DMS53 (cell line): ENCODE data around the gene PTRH1.
A peak's percentile ranks its signal among the peaks of the same experiment; 100 is the strongest.

Experiments
- DNase-seq: peaks from one replicate; lab custom pipeline; 2025; lab: John Stamatoyannopoulos, UW

The PTRH1 gene

GRCh38 chr9:127697575-127697974 is 17.9 kb downstream of the PTRH1 start:
- no peak for DNase-seq

GRCh38 chr9:127694890-127695720 is 20.4 kb downstream of the PTRH1 start:
- no peak for DNase-seq

GRCh38 chr9:127693697-127694096 is 21.8 kb downstream of the PTRH1 start:
- no peak for DNase-seq

DNA sequence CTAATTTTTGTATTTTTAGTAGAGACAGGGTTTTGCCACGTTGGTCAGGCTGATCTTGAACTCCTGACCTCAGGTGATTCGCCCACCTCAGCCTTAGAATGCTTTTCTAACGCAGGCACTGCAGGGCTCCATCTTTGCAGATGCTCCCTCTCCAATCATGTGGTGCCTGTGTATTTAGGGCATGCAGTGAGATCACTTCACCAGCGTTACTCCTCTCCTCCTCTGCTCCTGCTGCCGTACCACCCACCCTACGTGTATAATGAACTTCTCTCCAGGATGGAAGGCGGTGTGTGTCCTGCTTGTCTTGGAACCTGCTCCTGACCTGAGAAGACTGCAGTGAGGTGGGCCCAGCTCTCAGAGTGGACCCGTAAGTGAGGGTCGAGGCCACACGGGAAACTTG is 22.3 kb downstream of the PTRH1 start:
- no peak for DNase-seq

DNA sequence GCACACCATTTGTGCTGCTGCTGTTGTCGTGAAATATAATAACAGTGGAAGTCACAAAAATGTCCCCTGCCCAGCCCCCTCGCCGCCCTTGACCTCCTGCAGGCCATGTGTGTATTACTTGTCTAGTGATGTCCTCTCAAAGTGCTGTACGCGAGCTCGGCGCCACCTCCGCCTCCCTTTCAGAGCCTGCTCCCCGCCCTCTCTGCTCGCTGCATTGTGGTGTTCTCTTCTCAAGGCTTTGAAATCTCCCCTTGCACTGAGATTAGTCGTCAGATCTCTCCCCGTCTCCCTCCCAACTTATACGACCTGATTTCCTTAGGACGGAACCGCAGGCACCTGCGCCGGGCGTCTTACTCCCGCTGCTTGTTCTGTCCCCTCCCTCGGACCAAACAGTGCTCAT is 23.4 kb downstream of the PTRH1 start:
- no peak for DNase-seq

- no peak for DNase-seq
Observed at GRCh38 chr9:127690735-127691134, 24.7 kb downstream of the PTRH1 start.

- DNase-seq = no peak
Observed at GRCh38 chr9:127689329-127690000, 26.0 kb downstream of the PTRH1 start.

DNA sequence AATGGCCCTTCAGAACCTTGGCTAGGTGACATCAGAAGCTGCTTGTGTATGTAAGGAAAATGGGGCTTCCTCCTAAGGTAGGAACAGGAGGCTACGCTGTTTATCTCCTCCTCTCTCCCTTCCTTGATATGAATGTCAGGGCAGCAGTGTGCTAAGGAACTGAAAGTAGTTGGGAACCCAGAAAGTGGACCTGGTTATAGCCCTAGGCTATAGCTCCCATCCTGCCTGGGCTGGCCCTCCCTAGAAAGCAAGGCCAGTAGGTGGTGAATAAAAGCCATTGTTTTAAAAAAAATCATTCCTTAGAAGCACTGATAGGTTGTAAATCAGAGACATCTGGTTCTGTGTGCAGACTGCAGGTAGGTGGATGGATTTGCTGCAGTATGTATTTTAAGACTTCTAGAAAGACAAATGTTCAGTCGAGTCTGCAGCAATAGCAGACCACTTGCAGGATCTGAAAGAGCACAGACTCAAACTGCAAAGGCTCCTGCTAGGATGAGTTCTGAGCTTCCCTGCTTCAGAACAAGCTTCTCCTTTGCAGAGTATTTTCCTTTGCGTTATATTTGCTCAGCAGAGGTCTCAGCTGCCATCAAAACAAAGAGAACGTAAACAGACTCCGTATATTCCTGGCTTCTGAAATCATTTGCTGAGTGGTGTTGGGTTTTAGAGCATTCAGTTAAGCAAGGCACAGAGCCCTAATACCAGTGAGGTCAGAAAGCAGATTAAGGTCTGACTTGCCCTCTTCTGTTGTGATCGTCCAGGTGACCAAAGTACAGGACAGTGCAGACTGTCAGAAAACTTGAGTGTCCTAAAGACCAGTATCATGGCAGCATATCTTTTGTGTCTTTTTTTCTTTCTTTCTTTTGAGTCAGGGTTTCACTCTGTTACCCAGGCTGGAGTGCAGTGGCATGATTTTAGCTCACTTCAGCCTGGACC is 28.7 kb downstream of the PTRH1 start:
- DNase-seq = peak; percentile 39

GRCh38 chr9:127684576-127684975 is 30.9 kb downstream of the PTRH1 start:
- no peak for DNase-seq

DNA sequence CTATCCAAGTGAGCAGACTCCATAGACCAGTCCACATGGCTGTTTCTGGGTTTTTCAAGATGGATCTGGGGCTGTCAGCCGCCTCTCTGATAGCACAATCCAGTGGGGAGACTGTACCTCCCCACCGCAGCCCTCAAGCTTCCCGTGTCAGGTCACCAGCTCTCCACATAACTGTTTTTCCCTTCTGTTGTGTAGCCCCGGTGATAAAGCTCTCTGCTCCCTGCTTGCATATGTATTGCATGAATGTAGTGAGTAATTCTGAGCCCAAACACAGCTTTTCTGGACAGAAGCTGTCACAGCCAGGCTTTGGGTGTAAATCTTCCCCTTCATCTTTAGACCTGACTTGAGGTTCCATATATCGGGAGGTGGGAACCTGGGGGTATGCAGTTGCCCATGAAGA is 31.7 kb downstream of the PTRH1 start:
- DNase-seq = no peak

GRCh38 chr9:127682351-127683136 is 32.9 kb downstream of the PTRH1 start:
- DNase-seq = no peak

GRCh38 chr9:127680846-127681245 is 34.6 kb downstream of the PTRH1 start:
- DNase-seq = no peak

DNA sequence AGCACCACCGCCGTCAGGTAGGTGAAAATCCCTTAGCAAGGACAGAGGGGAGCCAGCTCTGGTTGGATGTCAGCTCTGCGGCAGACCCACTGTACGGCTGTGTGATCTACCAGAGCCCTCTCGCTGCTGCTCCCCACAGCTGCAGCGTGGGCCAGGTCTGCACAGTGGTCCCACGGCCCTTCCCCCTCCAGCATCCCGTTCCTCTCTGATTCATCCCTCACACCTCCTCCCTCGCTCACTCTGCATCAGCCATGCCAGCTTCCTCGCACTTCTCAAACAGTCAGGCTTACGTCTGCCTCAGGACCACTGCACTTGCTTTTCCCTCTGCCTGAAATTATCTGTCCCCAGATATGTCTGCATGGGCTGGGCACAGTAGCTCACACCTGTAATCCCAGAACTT is 35.2 kb downstream of the PTRH1 start:
- no peak for DNase-seq

DNA sequence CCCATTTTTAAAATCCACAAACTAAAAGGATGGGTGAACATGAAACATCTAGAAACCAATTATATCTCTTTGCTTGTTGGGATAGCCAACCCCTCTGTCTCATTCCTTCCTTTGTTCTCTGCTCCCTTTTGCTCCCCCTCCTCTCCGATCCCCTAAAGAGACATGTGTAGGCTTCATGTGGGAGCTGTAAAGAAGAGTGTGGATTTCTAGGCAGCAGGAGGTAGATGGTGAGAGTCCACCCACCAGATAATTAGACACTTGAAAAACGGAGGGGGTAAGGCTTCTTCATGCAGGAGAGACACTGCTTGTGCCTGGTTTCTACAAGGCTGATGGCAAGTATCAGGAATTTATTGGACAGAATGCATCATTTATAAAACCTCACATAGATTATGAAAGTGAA is 36.0 kb downstream of the PTRH1 start:
- DNase-seq = no peak

- no peak for DNase-seq
Observed at GRCh38 chr9:127676638-127677037, 38.8 kb downstream of the PTRH1 start.

GRCh38 chr9:127673234-127673633 is 42.2 kb downstream of the PTRH1 start:
- DNase-seq = no peak

GRCh38 chr9:127667906-127668305 is 47.6 kb downstream of the PTRH1 start:
- DNase-seq = no peak

- no peak for DNase-seq
Observed at GRCh38 chr9:127667127-127667844, 48.2 kb downstream of the PTRH1 start.

GRCh38 chr9:127664678-127665507 is 50.6 kb downstream of the PTRH1 start:
- DNase-seq = no peak

DNA sequence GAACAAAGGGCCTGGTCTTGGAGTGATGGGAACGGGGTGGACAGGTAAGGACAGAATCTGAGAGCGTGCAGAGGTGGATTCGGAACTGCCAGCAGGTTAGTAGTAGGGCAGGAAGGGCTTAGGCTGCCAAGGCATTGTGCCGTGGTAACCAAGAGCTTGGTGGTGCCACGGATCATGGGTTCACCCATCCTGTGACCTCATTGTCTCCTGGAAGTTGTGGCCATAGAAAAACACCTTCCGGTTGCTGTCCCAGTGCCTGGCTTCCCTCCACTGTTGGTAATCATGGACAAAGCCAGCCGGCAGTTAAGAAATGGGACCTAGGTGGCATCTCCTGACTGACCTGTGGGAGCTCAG is 51.2 kb downstream of the PTRH1 start:
- no peak for DNase-seq
